Measurements from ENCODE around the gene ECE2. TPM values are rescaled to one million over a fixed set of nuclear protein-coding genes. Genes with fewer than 3 reads are reported as not detected.
"Not testable (repeated sequence)": the region's sequence is repeated elsewhere in the genome, so short reads cannot be mapped to it uniquely, and the experiment has no call there.

The ECE2 gene
- polyA plus RNA-seq, 1 donor: not detected

GRCh38 chr3:184337399-184337714 is 61.5 kb downstream of the ECE2 start, which contains the start of gene FAM131A:
Gene FAM131A (plus strand): TSS chr3:184337600. CDS start chr3:184337631, 31 bp downstream.
- DNase-seq: peak; percentile 86

- DNase-seq: no peak
Observed at GRCh38 chr3:184337981-184338380, 62.2 kb downstream of the ECE2 start.

GRCh38 chr3:184338511-184338945 is 62.7 kb downstream of the ECE2 start:
- DNase-seq: peak; percentile 94

- DNase-seq: no peak
Observed at GRCh38 chr3:184339001-184339400, 63.2 kb downstream of the ECE2 start.

- DNase-seq: not testable (repeated sequence)
Observed at GRCh38 chr3:184339451-184340135, 63.8 kb downstream of the ECE2 start.

GRCh38 chr3:184341925-184342324 is 66.1 kb downstream of the ECE2 start:
- DNase-seq: no peak

Other genes starting within 250 kb of the ECE2 start
- not detected for gene HTR3D, start 244.3 kb upstream of the ECE2 start, polyA plus RNA-seq (ENCODE audit: insufficient read length)
- not detected for gene HTR3C, start 223.0 kb upstream of the ECE2 start, polyA plus RNA-seq (ENCODE audit: insufficient read length)
- gene HTR3E, start 179.0 kb upstream of the ECE2 start, polyA plus RNA-seq (ENCODE audit: insufficient read length): 0.14 TPM
- 41.3 TPM for gene EIF2B5, start 140.7 kb upstream of the ECE2 start, polyA plus RNA-seq (ENCODE audit: insufficient read length)
- 97.4 TPM for gene DVL3, start 120.6 kb upstream of the ECE2 start, polyA plus RNA-seq (ENCODE audit: insufficient read length)
- gene AP2M1, start 101.2 kb upstream of the ECE2 start, polyA plus RNA-seq (ENCODE audit: insufficient read length): 175 TPM
- gene ABCF3, start 89.8 kb upstream of the ECE2 start, polyA plus RNA-seq (ENCODE audit: insufficient read length): 51.5 TPM
- gene VWA5B2, start 46.4 kb upstream of the ECE2 start, polyA plus RNA-seq (ENCODE audit: insufficient read length): 0.63 TPM
- 25.5 TPM for gene ALG3, start 27.1 kb upstream of the ECE2 start, polyA plus RNA-seq (ENCODE audit: insufficient read length)
- 1.0 TPM for gene EEF1AKMT4, start 26.4 kb upstream of the ECE2 start, polyA plus RNA-seq (ENCODE audit: insufficient read length)
- gene CAMK2N2, start 14.5 kb upstream of the ECE2 start, polyA plus RNA-seq (ENCODE audit: insufficient read length): not detected
- gene PSMD2, start 23.2 kb downstream of the ECE2 start, polyA plus RNA-seq (ENCODE audit: insufficient read length): 169 TPM
- gene EIF4G1, start 38.6 kb downstream of the ECE2 start, polyA plus RNA-seq (ENCODE audit: insufficient read length): 197 TPM
- gene FAM131A, start 61.6 kb downstream of the ECE2 start, polyA plus RNA-seq (ENCODE audit: insufficient read length): 9.7 TPM
- gene CLCN2, start 85.6 kb downstream of the ECE2 start, polyA plus RNA-seq (ENCODE audit: insufficient read length): 4.8 TPM
- 42.2 TPM for gene POLR2H, start 85.7 kb downstream of the ECE2 start, polyA plus RNA-seq (ENCODE audit: insufficient read length)
- gene THPO, start 102.2 kb downstream of the ECE2 start, polyA plus RNA-seq (ENCODE audit: insufficient read length): 2.5 TPM
- 18.7 TPM for gene CHRD, start 104.0 kb downstream of the ECE2 start, polyA plus RNA-seq (ENCODE audit: insufficient read length)